Ishikawa (cell line): ENCODE results near the gene TP53AIP1.

Source experiments
- RAD21 ChIP-seq: IDR thresholded peaks from 2 replicates; pipeline ENCODE4 v1.6.1; 2012; ENCODE audit warnings: low read depth
- TAF1 ChIP-seq: IDR thresholded peaks from 2 replicates; pipeline ENCODE4 v1.6.1; 2012; ENCODE audit warnings: low read depth, mild to moderate bottlenecking

DNA sequence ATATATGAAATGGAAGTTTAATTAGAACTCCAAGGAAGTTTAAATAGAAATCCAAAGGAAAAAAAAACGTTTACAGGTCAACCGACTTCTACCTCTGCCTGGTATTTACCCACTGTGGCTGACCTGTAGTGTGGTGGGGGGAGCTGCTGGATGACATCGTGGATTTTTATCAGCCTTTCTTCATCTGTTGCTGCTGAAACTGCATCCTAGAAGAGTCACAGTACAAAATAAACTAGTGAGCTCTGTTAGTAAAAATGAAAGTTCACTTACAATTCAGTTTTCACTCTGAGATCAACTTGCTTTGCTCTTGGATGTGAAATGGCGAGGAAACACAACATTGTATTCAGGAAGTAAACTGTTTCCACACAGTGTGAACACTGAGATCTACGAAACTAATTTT lies 43.2 kb upstream of the TP53AIP1 start:
- TF ChIP-seq TAF1 (no peak), RAD21 (no peak)
